ENCODE results near the gene ARHGEF10L. TPM values are rescaled to one million over a fixed set of nuclear protein-coding genes. Genes with fewer than 3 reads are reported as not detected.

Gene ARHGEF10L
- total RNA-seq, 1 experiment from 2014 or later = 3.3 TPM

DNA sequence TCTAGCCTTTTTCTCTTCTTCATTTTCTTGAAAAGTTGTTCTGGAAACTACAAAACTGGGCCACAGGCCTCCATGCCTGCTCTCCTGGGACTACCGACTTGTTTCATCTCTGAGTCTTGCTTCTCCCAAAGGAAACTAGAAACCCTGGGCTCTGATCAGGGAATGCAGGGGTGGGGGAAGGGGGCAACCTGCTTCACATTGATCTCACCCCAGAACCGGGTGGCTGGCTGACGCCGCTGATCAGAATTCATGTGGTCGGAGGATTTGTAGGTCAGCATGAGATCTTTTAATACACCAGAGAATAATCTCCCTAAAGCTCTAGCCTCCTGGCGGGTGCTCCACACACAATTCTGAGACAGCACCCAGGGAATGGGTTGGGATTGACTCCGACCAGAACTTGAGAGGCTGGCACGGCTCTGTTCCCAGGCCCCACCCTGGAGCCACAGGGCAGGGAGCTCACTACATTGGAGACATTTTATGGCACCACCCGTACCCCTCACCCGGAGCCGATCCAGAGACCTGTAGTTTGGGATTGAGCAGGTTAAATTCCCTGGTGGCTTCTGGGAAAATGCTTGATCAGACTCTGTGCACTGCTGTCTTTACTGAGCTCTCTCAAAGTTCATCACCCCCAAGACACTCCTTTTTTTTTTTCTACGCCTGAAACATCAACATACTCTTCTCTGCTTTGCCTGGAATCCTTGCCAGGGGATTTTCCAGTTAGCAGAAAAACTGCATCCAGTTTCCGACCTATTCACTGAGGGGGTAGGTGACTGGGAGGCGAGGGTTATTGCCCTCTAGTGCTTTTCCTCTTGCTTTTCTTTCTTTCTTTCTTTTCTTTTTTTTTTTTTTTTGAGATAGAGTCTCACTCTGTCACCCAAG, 12.2 kb upstream of the ARHGEF10L start:
- POLR2A ChIA-PET (ENCODE audit: low non-redundant PET) = no interaction called here
- Histone ChIP-seq H3K36me3 (ENCODE audit: insufficient read depth, low read length, poor library complexity, severe bottlenecking) (no peaks in the 10 kb centered on the region), H3K27ac (ENCODE audit: low read depth, low read length, poor library complexity, severe bottlenecking) (no peak overlapping the region), H3K4me1 (ENCODE audit: insufficient read depth, low read length, poor library complexity, severe bottlenecking) (no peaks in the 10 kb centered on the region), H3K27me3 (replicated peaks; ENCODE audit: insufficient read depth, low read depth, low read length, poor library complexity) (no peaks in the 10 kb centered on the region), H3K9me3 (ENCODE audit: low read depth, low read length, poor library complexity, severe bottlenecking) (no peaks in the 10 kb centered on the region), H3K4me3 (ENCODE audit: low read depth, low read length, poor library complexity, severe bottlenecking) (no peak overlapping the region)
- no TSS peak for BruUV-seq (replicated peaks)
- CTCF ChIA-PET = no interaction called here
- intact Hi-C loops (cut with micrococcal nuclease; ENCODE audit: unreplicated experiment) = no loop called here
- DNase-seq (ENCODE audit: low spot score) = no peak
- TF ChIP-seq, protein P1, sequence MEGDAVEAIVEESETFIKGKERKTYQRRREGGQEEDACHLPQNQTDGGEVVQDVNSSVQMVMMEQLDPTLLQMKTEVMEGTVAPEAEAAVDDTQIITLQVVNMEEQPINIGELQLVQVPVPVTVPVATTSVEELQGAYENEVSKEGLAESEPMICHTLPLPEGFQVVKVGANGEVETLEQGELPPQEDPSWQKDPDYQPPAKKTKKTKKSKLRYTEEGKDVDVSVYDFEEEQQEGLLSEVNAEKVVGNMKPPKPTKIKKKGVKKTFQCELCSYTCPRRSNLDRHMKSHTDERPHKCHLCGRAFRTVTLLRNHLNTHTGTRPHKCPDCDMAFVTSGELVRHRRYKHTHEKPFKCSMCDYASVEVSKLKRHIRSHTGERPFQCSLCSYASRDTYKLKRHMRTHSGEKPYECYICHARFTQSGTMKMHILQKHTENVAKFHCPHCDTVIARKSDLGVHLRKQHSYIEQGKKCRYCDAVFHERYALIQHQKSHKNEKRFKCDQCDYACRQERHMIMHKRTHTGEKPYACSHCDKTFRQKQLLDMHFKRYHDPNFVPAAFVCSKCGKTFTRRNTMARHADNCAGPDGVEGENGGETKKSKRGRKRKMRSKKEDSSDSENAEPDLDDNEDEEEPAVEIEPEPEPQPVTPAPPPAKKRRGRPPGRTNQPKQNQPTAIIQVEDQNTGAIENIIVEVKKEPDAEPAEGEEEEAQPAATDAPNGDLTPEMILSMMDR (conservative IDR thresholded peaks at IDR 0.05; ENCODE audit: low read depth, low read length) = no peak
- TF ChIP-seq EZH2 (IDR thresholded peaks at IDR 0.05; ENCODE audit: borderline replicate concordance, low read depth, low read length, poor library complexity, severe bottlenecking) = no peak

DNA sequence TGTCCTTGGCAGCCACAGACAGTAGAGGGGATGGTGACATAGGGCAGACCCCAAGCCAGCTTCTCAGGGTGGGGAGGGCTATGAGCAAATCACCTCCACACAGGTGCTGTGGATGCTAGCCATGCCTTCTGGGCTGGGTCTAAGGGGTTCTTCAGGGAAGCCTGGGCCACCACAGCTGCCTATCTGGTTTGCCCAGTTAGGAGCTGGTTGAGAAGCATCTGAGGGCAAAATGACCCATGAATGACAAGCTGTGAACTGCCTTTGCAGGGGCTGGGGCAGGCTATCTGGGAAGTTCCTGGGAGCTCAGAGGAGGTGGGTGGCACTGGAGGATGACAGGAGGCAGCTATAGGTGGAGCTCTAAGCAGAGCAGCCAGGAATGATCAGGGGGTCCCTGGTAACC, 10.1 kb upstream of the ARHGEF10L start:
- Histone ChIP-seq H3K4me1 (ENCODE audit: insufficient read depth, low read length, poor library complexity, severe bottlenecking) (no peaks in the 10 kb centered on the region), H3K9me3 (ENCODE audit: low read depth, low read length, poor library complexity, severe bottlenecking) (no peaks in the 10 kb centered on the region), H3K36me3 (ENCODE audit: insufficient read depth, low read length, poor library complexity, severe bottlenecking) (no peaks in the 10 kb centered on the region), H3K27me3 (replicated peaks; ENCODE audit: insufficient read depth, low read depth, low read length, poor library complexity) (no peaks in the 10 kb centered on the region), H3K4me3 (ENCODE audit: low read depth, low read length, poor library complexity, severe bottlenecking) (no peak overlapping the region), H3K27ac (ENCODE audit: low read depth, low read length, poor library complexity, severe bottlenecking) (no peak overlapping the region)
- intact Hi-C loops (cut with micrococcal nuclease; ENCODE audit: unreplicated experiment) = no loop called here
- no TSS peak for BruUV-seq (replicated peaks)
- ChIA-PET POLR2A (ENCODE audit: low non-redundant PET) (no interaction called here), CTCF (no interaction called here)
- no peak for TF ChIP-seq EZH2 (IDR thresholded peaks at IDR 0.05; ENCODE audit: borderline replicate concordance, low read depth, low read length, poor library complexity, severe bottlenecking)
- TF ChIP-seq, protein P1 (conservative IDR thresholded peaks at IDR 0.05; ENCODE audit: low read depth, low read length) = no peak
- no peak for DNase-seq (ENCODE audit: low spot score)

DNA sequence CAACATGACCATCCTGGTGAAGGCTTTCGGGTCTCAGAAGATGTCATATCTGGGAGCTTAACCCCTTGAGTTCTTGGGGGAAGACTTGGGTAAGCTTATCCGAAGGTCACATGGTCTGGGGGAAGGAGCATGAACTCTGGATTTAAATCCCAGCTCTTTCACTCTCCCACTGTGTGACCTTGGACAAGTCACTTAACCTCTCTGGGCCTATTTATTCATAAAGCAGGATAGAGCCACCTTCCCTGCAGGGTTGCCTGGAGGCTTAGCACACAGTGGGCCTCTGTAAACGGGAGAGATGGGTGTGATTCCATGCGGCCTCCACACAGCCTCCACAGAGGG, 8.2 kb upstream of the ARHGEF10L start:
- Histone ChIP-seq H3K36me3 (ENCODE audit: insufficient read depth, low read length, poor library complexity, severe bottlenecking) (no peaks in the 10 kb centered on the region), H3K27ac (ENCODE audit: low read depth, low read length, poor library complexity, severe bottlenecking) (no peak overlapping the region), H3K9me3 (ENCODE audit: low read depth, low read length, poor library complexity, severe bottlenecking) (no peaks in the 10 kb centered on the region), H3K27me3 (replicated peaks; ENCODE audit: insufficient read depth, low read depth, low read length, poor library complexity) (no peaks in the 10 kb centered on the region), H3K4me1 (ENCODE audit: insufficient read depth, low read length, poor library complexity, severe bottlenecking) (no peaks in the 10 kb centered on the region), H3K4me3 (ENCODE audit: low read depth, low read length, poor library complexity, severe bottlenecking) (no peak overlapping the region)
- TF ChIP-seq EZH2 (IDR thresholded peaks at IDR 0.05; ENCODE audit: borderline replicate concordance, low read depth, low read length, poor library complexity, severe bottlenecking) = no peak
- TF ChIP-seq, protein P1 (conservative IDR thresholded peaks at IDR 0.05; ENCODE audit: low read depth, low read length) = no peak
- POLR2A ChIA-PET (ENCODE audit: low non-redundant PET) = interaction anchor here (0.5 to 0.6 kb wide), 2 partner anchors 75 to 1013 kb away, joined by 3 to 5 read pairs; no protein-coding TSS in a partner anchor
- CTCF ChIA-PET = no interaction called here
- DNase-seq (ENCODE audit: low spot score) = no peak
- intact Hi-C loops (cut with micrococcal nuclease; ENCODE audit: unreplicated experiment) = no loop called here
- BruUV-seq (replicated peaks) = no TSS peak
